Suprapubic skin (tissue), 4 donors: ENCODE measurements around the gene TTC19. TPM values are rescaled to one million over a fixed set of nuclear protein-coding genes. Genes with fewer than 3 reads are reported as not detected.

Experiments used
- DNase-seq, 2 donors: peaks; one replicate each; pipeline ENCODE4 v3.0.0-alpha.2; 2019; ENCODE audit warnings: low spot score in 2 of 2
- H3K27ac ChIP-seq: fragments of 200-600 bp; sonication (generic); one replicate; pipeline ENCODE4 v1.5.1; 2019
- H3K27me3 ChIP-seq: fragments of 200-600 bp; sonication (generic); one replicate; pipeline ENCODE4 v1.5.1; 2019
- H3K36me3 ChIP-seq: fragments of 200-600 bp; sonication (generic); one replicate; pipeline ENCODE4 v1.5.1; 2019
- H3K4me1 ChIP-seq: fragments of 200-600 bp; sonication (generic); one replicate; pipeline ENCODE4 v1.5.1; 2019
- H3K4me3 ChIP-seq: fragments of 200-600 bp; sonication (generic); one replicate; pipeline ENCODE4 v1.5.1; 2019; ENCODE audit warnings: mild to moderate bottlenecking
- H3K9me3 ChIP-seq: fragments of 200-600 bp; sonication (generic); one replicate; pipeline ENCODE4 v1.5.1; 2019
- EP300 ChIP-seq: sonication (generic); formaldehyde crosslinking; IDR thresholded peaks from one replicate; pipeline ENCODE4 v1.6.1; 2017; ENCODE audit warnings: antibody characterized with exemption
- POLR2A ChIP-seq, 2 donors: fragments of 450-650 bp; IDR thresholded peaks; one replicate each; pipeline ENCODE4 v1.6.1; 2017; ENCODE audit warnings: antibody characterized with exemption in 2 of 2, mild to moderate bottlenecking in 2 of 2, moderate library complexity in 2 of 2
- POLR2AphosphoS5 ChIP-seq, 3 donors: sonication (generic); formaldehyde crosslinking; IDR thresholded peaks; one replicate each; pipeline ENCODE4 v1.6.1; 2017; ENCODE audit warnings: antibody characterized with exemption in 3 of 3
- WGBS: methylation state at CpG from one replicate; pipeline ENCODE4 v1.1.5; 2018; 5-methylcytosine and 5-hydroxymethylcytosine counted together
- total RNA-seq, 4 donors: library from RNA; depleted of rRNA; stranded (reverse); fragments of >200 nt; gene quantifications; one replicate each; pipeline ENCODE4 v1.1.0, GENCODE V29; 2016
- TF ChIP-seq, protein P1 (sequence below), 2 donors: fragments of 200-600 bp in 1 of 2; fragments of 450-650 bp in 1 of 2; sonication (generic) in 1 of 2; IDR thresholded peaks; one replicate each; pipeline ENCODE4 v1.5.1; 2016 to 2019; ENCODE audit warnings: antibody characterized with exemption in 2 of 2, mild to moderate bottlenecking in 1 of 2, moderate library complexity in 1 of 2

Gene TTC19
- total RNA-seq, 4 donors from 2014 or later, result 42.6 to 72.6 (median 48.7) TPM

GRCh38 chr17:15954222-15954621, 45.4 kb upstream of the TTC19 start:
- Histone ChIP-seq H3K4me3 (no peak overlapping the region), H3K9me3 (no peaks in the 10 kb centered on the region), H3K27ac (no peak overlapping the region), H3K36me3 (peaks cover 2% of the 10 kb centered on the region), H3K4me1 (peaks cover 25% of the 10 kb centered on the region), H3K27me3 (no peaks in the 10 kb centered on the region)
- 59% methylated on average over 5 of the region's 5 CpGs for WGBS
- no peak for TF ChIP-seq POLR2AphosphoS5 (IDR thresholded peaks at IDR 0.05)
- no peak for TF ChIP-seq EP300
- TF ChIP-seq, protein P1, sequence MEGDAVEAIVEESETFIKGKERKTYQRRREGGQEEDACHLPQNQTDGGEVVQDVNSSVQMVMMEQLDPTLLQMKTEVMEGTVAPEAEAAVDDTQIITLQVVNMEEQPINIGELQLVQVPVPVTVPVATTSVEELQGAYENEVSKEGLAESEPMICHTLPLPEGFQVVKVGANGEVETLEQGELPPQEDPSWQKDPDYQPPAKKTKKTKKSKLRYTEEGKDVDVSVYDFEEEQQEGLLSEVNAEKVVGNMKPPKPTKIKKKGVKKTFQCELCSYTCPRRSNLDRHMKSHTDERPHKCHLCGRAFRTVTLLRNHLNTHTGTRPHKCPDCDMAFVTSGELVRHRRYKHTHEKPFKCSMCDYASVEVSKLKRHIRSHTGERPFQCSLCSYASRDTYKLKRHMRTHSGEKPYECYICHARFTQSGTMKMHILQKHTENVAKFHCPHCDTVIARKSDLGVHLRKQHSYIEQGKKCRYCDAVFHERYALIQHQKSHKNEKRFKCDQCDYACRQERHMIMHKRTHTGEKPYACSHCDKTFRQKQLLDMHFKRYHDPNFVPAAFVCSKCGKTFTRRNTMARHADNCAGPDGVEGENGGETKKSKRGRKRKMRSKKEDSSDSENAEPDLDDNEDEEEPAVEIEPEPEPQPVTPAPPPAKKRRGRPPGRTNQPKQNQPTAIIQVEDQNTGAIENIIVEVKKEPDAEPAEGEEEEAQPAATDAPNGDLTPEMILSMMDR (IDR thresholded peaks at IDR 0.05), result no peak
- TF ChIP-seq POLR2A (IDR thresholded peaks at IDR 0.05), result no peak
- DNase-seq, result peak in 1 of 2 donors; percentile 19

- no peaks in the 10 kb centered on the region for H3K27me3 ChIP-seq
- no peaks in the 10 kb centered on the region for H3K9me3 ChIP-seq
- DNase-seq, result no peak
- H3K27ac ChIP-seq, result no peak overlapping the region
- peaks cover 2% of the 10 kb centered on the region for H3K36me3 ChIP-seq
- WGBS, result 87% methylated on average over 14 of the region's 14 CpGs
- TF ChIP-seq, protein P1 (IDR thresholded peaks at IDR 0.05), result no peak
- TF ChIP-seq POLR2A (IDR thresholded peaks at IDR 0.05), result no peak
- TF ChIP-seq POLR2AphosphoS5 (IDR thresholded peaks at IDR 0.05), result no peak
- H3K4me3 ChIP-seq, result no peak overlapping the region
- peaks cover 32% of the 10 kb centered on the region for H3K4me1 ChIP-seq
These were observed 43.7 kb upstream of the TTC19 start for GRCh38 chr17:15955793-15956541.

DNA sequence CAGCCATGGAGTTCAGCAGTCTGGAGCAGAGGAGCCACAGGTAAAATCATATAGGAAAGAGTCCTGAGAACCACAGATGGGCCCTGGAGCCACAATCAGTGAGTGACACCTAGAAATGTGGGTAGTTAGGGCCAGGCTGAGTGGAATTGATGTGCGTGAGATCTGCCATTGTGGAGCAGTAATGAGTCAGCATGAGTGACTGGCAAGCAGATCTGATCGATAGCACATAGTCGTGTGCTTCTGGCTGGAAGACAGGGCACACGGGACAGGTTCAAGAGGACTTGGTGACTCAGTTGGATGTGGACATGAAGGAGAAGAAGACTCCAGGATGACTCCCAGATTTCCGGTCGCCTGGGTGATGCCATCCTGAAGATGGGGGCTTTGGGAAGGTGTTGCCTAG, 42.4 kb upstream of the TTC19 start:
- Histone ChIP-seq H3K27ac (no peak overlapping the region), H3K9me3 (no peaks in the 10 kb centered on the region), H3K27me3 (no peaks in the 10 kb centered on the region), H3K4me1 (peaks cover 32% of the 10 kb centered on the region), H3K4me3 (no peak overlapping the region), H3K36me3 (no peaks in the 10 kb centered on the region)
- no peak for DNase-seq
- 76% methylated on average over 6 of the region's 6 CpGs for WGBS
- TF ChIP-seq, protein P1 (IDR thresholded peaks at IDR 0.05), result no peak
- TF ChIP-seq POLR2A (IDR thresholded peaks at IDR 0.05), result no peak
- TF ChIP-seq POLR2AphosphoS5 (IDR thresholded peaks at IDR 0.05), result no peak
- no peak for TF ChIP-seq EP300

GRCh38 chr17:15957608-15958307, 41.9 kb upstream of the TTC19 start:
- Histone ChIP-seq H3K27me3 (no peaks in the 10 kb centered on the region), H3K4me1 (peaks cover 32% of the 10 kb centered on the region), H3K4me3 (no peak overlapping the region), H3K36me3 (no peaks in the 10 kb centered on the region), H3K9me3 (no peaks in the 10 kb centered on the region), H3K27ac (no peak overlapping the region)
- peak in 1 of 2 donors; percentile 39 for DNase-seq
- no peak for TF ChIP-seq POLR2AphosphoS5 (IDR thresholded peaks at IDR 0.05)
- no peak for TF ChIP-seq EP300
- no peak for TF ChIP-seq POLR2A (IDR thresholded peaks at IDR 0.05)
- TF ChIP-seq, protein P1 (IDR thresholded peaks at IDR 0.05), result no peak
- 84% methylated on average over 18 of the region's 19 CpGs for WGBS

- H3K27ac ChIP-seq, result peak overlapping the region; percentile 51
These were observed 41.2 kb upstream of the TTC19 start for GRCh38 chr17:15958484-15958854.

More at GRCh38 chr17:15958484-15958854, 41.2 kb upstream of the TTC19 start:
- H3K4me3 ChIP-seq, result no peak overlapping the region
- no peaks in the 10 kb centered on the region for H3K27me3 ChIP-seq
- peaks cover 32% of the 10 kb centered on the region for H3K4me1 ChIP-seq
- WGBS, result 90% methylated on average over 4 of the region's 4 CpGs
- H3K9me3 ChIP-seq, result no peaks in the 10 kb centered on the region
- TF ChIP-seq, protein P1 (IDR thresholded peaks at IDR 0.05), result no peak
- no peak for TF ChIP-seq EP300
- TF ChIP-seq POLR2A (IDR thresholded peaks at IDR 0.05), result no peak
- no peak for TF ChIP-seq POLR2AphosphoS5 (IDR thresholded peaks at IDR 0.05)
- DNase-seq, result no peak
- H3K36me3 ChIP-seq, result no peaks in the 10 kb centered on the region
